GM23338 (cell line): Measurements from ENCODE around the gene JAK2. TPM values are rescaled to one million over a fixed set of nuclear protein-coding genes. Genes with fewer than 3 reads are reported as not detected.

Source experiments
- ATAC-seq: fragments of 200-7000 bp; cut with Tn5 transposase; 3 replicates; pipeline ENCODE4 v1.9.1; 2020
- DNase-seq: peaks from one replicate; pipeline ENCODE4 v3.0.0-alpha.2; 2015; ENCODE audit warnings: low spot score
- H2AFZ ChIP-seq: fragments of 200-600 bp; sonication (generic); 2 replicates; pipeline ENCODE4 v1.8.0; 2016; ENCODE audit warnings: antibody characterized with exemption, mild to moderate bottlenecking, moderate library complexity
- H3F3A ChIP-seq: fragments of 200-600 bp; sonication (generic); replicated peaks from 2 replicates; pipeline ENCODE4 v1.8.0; 2017; ENCODE audit warnings: antibody characterized with exemption, mixed run types, low read depth
- H3K27ac ChIP-seq: fragments of 200-600 bp; sonication (generic); 2 replicates; pipeline ENCODE4 v1.6.1; 2016; ENCODE audit warnings: low read depth
- H3K27me3 ChIP-seq: fragments of 200-600 bp; sonication (generic); 2 replicates; pipeline ENCODE4 v1.8.0; 2016; ENCODE audit warnings: mild to moderate bottlenecking, mixed run types, moderate library complexity; ENCODE audit not compliant: insufficient read depth
- H3K36me3 ChIP-seq: fragments of 200-600 bp; sonication (generic); 2 replicates; pipeline ENCODE4 v1.8.0; 2016; ENCODE audit warnings: mild to moderate bottlenecking; ENCODE audit not compliant: insufficient read depth
- H3K4me1 ChIP-seq: fragments of 200-600 bp; sonication (generic); 2 replicates; pipeline ENCODE4 v1.8.0; 2016; ENCODE audit warnings: mild to moderate bottlenecking, moderate library complexity; ENCODE audit not compliant: insufficient read depth
- H3K4me2 ChIP-seq: fragments of 200-600 bp; sonication (generic); 2 replicates; pipeline ENCODE4 v1.7.1; 2017; ENCODE audit warnings: mixed run types
- H3K4me3 ChIP-seq: fragments of 200-600 bp; sonication (generic); 2 replicates; pipeline ENCODE4 v1.6.1; 2016; ENCODE audit warnings: mixed run types
- H3K79me2 ChIP-seq: fragments of 200-600 bp; sonication (generic); replicated peaks from 2 replicates; pipeline ENCODE4 v1.8.0; 2017; ENCODE audit warnings: mild to moderate bottlenecking; ENCODE audit not compliant: insufficient read depth
- H3K9me2 ChIP-seq: fragments of 200-600 bp; sonication (generic); 2 replicates; pipeline ENCODE4 v1.8.0; 2017; ENCODE audit not compliant: insufficient read depth
- H4K20me1 ChIP-seq: fragments of 200-600 bp; sonication (generic); replicated peaks from 2 replicates; pipeline ENCODE4 v1.8.0; 2017; ENCODE audit warnings: mild to moderate bottlenecking; ENCODE audit not compliant: insufficient read depth
- H3K27ac Mint-ChIP-seq: 2 replicates; pipeline ENCODE4 v1.8.0; 2020; ENCODE audit warnings: inconsistent platforms, mild to moderate bottlenecking, moderate library complexity, mixed read lengths
- H3K27me3 Mint-ChIP-seq: 3 replicates; pipeline ENCODE4 v1.8.0; 2022; ENCODE audit warnings: low read depth, mild to moderate bottlenecking, moderate library complexity, mixed read lengths, inconsistent platforms; ENCODE audit not compliant: insufficient read depth, poor library complexity
- H3K36me3 Mint-ChIP-seq: 3 replicates; pipeline ENCODE4 v1.8.0; 2021; ENCODE audit warnings: low read depth, mild to moderate bottlenecking, inconsistent platforms, moderate library complexity, mixed read lengths
- H3K4me1 Mint-ChIP-seq: 3 replicates; pipeline ENCODE4 v1.8.0; 2020; ENCODE audit warnings: mild to moderate bottlenecking, inconsistent platforms, mixed read lengths
- H3K4me3 Mint-ChIP-seq: 3 replicates; pipeline ENCODE4 v1.8.0; 2021; ENCODE audit warnings: moderate library complexity, mild to moderate bottlenecking, inconsistent platforms, mixed read lengths
- H3K9me3 Mint-ChIP-seq: 3 replicates; pipeline ENCODE4 v1.8.0; 2020; ENCODE audit warnings: moderate library complexity, mild to moderate bottlenecking, inconsistent platforms, mixed read lengths
- CREB1 ChIP-seq: fragments of 250-450 bp; sonication (Bioruptor Pico); IDR thresholded peaks from 2 replicates; pipeline ENCODE4 v1.5.0; 2020; ENCODE audit warnings: low read depth, mild to moderate bottlenecking, moderate library complexity
- CTCF ChIP-seq, 2 experiments: fragments of 200-600 bp in 1 of 2; sonication (generic) in 1 of 2; conservative IDR thresholded peaks; 2 replicates each; pipeline versions ENCODE4 v1.5.1 to v1.6.1; 2016 to 2017; ENCODE audit warnings: antibody characterized with exemption in 2 of 2, low read depth in 2 of 2, mild to moderate bottlenecking in 2 of 2, moderate library complexity in 1 of 2
- ETS1 ChIP-seq: IDR thresholded peaks from 2 replicates; pipeline ENCODE4 v1.6.1; 2016; ENCODE audit warnings: antibody characterized with exemption
- EZH2 ChIP-seq: fragments of 200-600 bp; sonication (generic); IDR thresholded peaks from one replicate; pipeline ENCODE4 v1.8.0; 2017; ENCODE audit warnings: antibody characterized with exemption, mild to moderate bottlenecking, low read depth; ENCODE audit not compliant: unreplicated experiment
- EZH2phosphoT487 ChIP-seq: fragments of 200-600 bp; sonication (generic); IDR thresholded peaks from one replicate; pipeline ENCODE4 v1.8.1; 2018; ENCODE audit warnings: antibody characterized with exemption; ENCODE audit not compliant: unreplicated experiment
- JUNB ChIP-seq: IDR thresholded peaks from one replicate; pipeline ENCODE4 v1.6.1; 2016; ENCODE audit warnings: antibody characterized with exemption; ENCODE audit not compliant: unreplicated experiment
- NANOG ChIP-seq: IDR thresholded peaks from 2 replicates; pipeline ENCODE4 v1.6.1; 2016; ENCODE audit warnings: antibody characterized with exemption, borderline replicate concordance
- POLR2AphosphoS5 ChIP-seq: IDR thresholded peaks from 2 replicates; pipeline ENCODE4 v1.6.1; 2016; ENCODE audit warnings: antibody characterized with exemption, low read depth
- REST ChIP-seq: IDR thresholded peaks from one replicate; pipeline ENCODE4 v1.6.1; 2018; ENCODE audit warnings: antibody characterized with exemption; ENCODE audit not compliant: unreplicated experiment
- STAT1 ChIP-seq: IDR thresholded peaks from one replicate; pipeline ENCODE4 v1.6.1; 2016; ENCODE audit warnings: antibody characterized with exemption; ENCODE audit not compliant: unreplicated experiment
- ZNF114 ChIP-seq: fragments of 250-450 bp; sonication (Bioruptor Pico); IDR thresholded peaks from 2 replicates; pipeline ENCODE4 v1.5.0; 2020; ENCODE audit warnings: mild to moderate bottlenecking, moderate library complexity
- ZNF331 ChIP-seq: fragments of 250-450 bp; sonication (Bioruptor Pico); IDR thresholded peaks from 2 replicates; pipeline ENCODE4 v1.5.0; 2020; ENCODE audit warnings: low read depth, mild to moderate bottlenecking, moderate library complexity
- polyA plus RNA-seq: library from polyadenylated mRNA; unstranded; fragments of >200 nt; fragmentation: Nextera tagmentation; extraction: Ambion mirVana; gene quantifications from 2 replicates; pipeline ENCODE4 v1.2.1, GENCODE V29; 2016
- total RNA-seq: library from RNA; depleted of rRNA; stranded (reverse); fragments of >200 nt; shearing (Covaris generic); gene quantifications from 2 replicates; pipeline ENCODE4 v1.2.3, GENCODE V29; 2014

Gene JAK2
- total and polyA plus RNA-seq, 2 experiments from 2014 or later: 1.1 to 3.0 TPM

- H3K4me1 ChIP-seq: no peaks in the 10 kb centered on the region
- H3K79me2 ChIP-seq: no peaks in the 10 kb centered on the region
- no peaks in the 10 kb centered on the region for H4K20me1 ChIP-seq
- Mint-ChIP-seq H3K27ac (no peak overlapping the region), H3K4me1 (peaks cover 8% of the 10 kb centered on the region; the same call in 2 of the 3 replicates), H3K27me3 (no peaks in the 10 kb centered on the region), H3K36me3 (no peaks in the 10 kb centered on the region), H3K4me3 (no peak overlapping the region), H3K9me3 (no peaks in the 10 kb centered on the region)
- H3K27me3 ChIP-seq: no peaks in the 10 kb centered on the region
- no peaks in the 10 kb centered on the region for H3K9me2 ChIP-seq
- H3K4me2 ChIP-seq: no peak overlapping the region
- no peaks in the 10 kb centered on the region for H3K36me3 ChIP-seq
- no peaks in the 10 kb centered on the region for H3F3A ChIP-seq
- H2AFZ ChIP-seq: no peak overlapping the region
- DNase-seq (no peak), ATAC-seq (no peak)
- H3K27ac ChIP-seq: no peak overlapping the region
- H3K4me3 ChIP-seq: no peak overlapping the region
- no peak for TF ChIP-seq ZNF331 (CRISPR knock-in tag)
- TF ChIP-seq STAT1: no peak
- TF ChIP-seq REST: no peak
- TF ChIP-seq CREB1: no peak
- TF ChIP-seq ETS1: no peak
- no peak for TF ChIP-seq ZNF114 (CRISPR knock-in tag)
Observed at GRCh38 chr9:4964540-4964939, 20.5 kb upstream of the JAK2 start.

GRCh38 chr9:4965174-4965821, 19.8 kb upstream of the JAK2 start:
- no peaks in the 10 kb centered on the region for H3K36me3 Mint-ChIP-seq
- peaks cover 9% of the 10 kb centered on the region; the same call in 2 of the 3 replicates for H3K4me1 Mint-ChIP-seq
- no peak; the same call in 2 of the 3 replicates for ATAC-seq
- Histone ChIP-seq H2AFZ (no peak overlapping the region), H3K4me2 (no peak overlapping the region), H3F3A (no peaks in the 10 kb centered on the region), H3K4me3 (no peak overlapping the region), H4K20me1 (no peaks in the 10 kb centered on the region), H3K27ac (no peak overlapping the region), H3K27me3 (no peaks in the 10 kb centered on the region), H3K79me2 (no peaks in the 10 kb centered on the region), H3K4me1 (0 out of 2 replicates have a peak, but pooled peaks cover 6% of the 10 kb centered on the region), H3K36me3 (no peaks in the 10 kb centered on the region), H3K9me2 (no peaks in the 10 kb centered on the region)
- no peaks in the 10 kb centered on the region for H3K27me3 Mint-ChIP-seq
- no peaks in the 10 kb centered on the region for H3K9me3 Mint-ChIP-seq
- no peak overlapping the region for H3K4me3 Mint-ChIP-seq
- DNase-seq: no peak
- H3K27ac Mint-ChIP-seq: no peak overlapping the region
- TF ChIP-seq REST (no peak), EZH2 (no peak), NANOG (no peak), ZNF114 (CRISPR knock-in tag) (no peak), POLR2AphosphoS5 (no peak), ZNF331 (CRISPR knock-in tag) (no peak), JUNB (no peak), EZH2phosphoT487 (no peak), CTCF (conservative IDR thresholded peaks at IDR 0.05; ENCODE audit: low read depth in 2 of 2) (no peak), ETS1 (no peak)
